ENCODE measurements around the gene NEDD8. TPM values are rescaled to one million over a fixed set of nuclear protein-coding genes. Genes with fewer than 3 reads are reported as not detected.

NEDD8 gene
- total and polyA plus RNA-seq, 4 donors: 32.3 to 136 (median 78.1) TPM

- Histone ChIP-seq H3K27ac (ENCODE audit: low read depth in 1 of 2, low read length in 2 of 2) (peak overlapping the region in 1 of 2 donors; percentile 96), H3K4me3 (ENCODE audit: low read depth in 1 of 3, low read length in 3 of 3) (no peak overlapping the region), H3K4me1 (ENCODE audit: control insufficient read depth in 4 of 4, insufficient read depth in 4 of 4, low read length in 3 of 4) (peaks cover 1 to 19% (median 5%) of the 10 kb centered on the region in 4 donors), H3K9ac (ENCODE audit: low read depth in 1 of 2, low read length in 2 of 2) (no peak overlapping the region), H3K36me3 (ENCODE audit: control insufficient read depth in 4 of 4, insufficient read depth in 3 of 4, low read depth in 1 of 4, low read length in 3 of 4) (peaks cover 0 to 16% (median 5%) of the 10 kb centered on the region in 4 donors), H3K27me3 (ENCODE audit: control insufficient read depth in 4 of 4, insufficient read depth in 4 of 4, low read length in 3 of 4) (no peaks in the 10 kb centered on the region), H3K9me3 (ENCODE audit: control insufficient read depth in 4 of 4, low read length in 3 of 4) (no peaks in the 10 kb centered on the region)
- 91% methylated on average over 2 of the region's 2 CpGs for WGBS
- TF ChIP-seq GABPA (IDR thresholded peaks at IDR 0.05 in 1 of 2, conservative IDR thresholded peaks at IDR 0.05 in 1 of 2): no peak
- TF ChIP-seq NR2F2 (IDR thresholded peaks at IDR 0.05): no peak
- TF ChIP-seq SP1 (IDR thresholded peaks at IDR 0.05): no peak
- TF ChIP-seq ZBTB33 (IDR thresholded peaks at IDR 0.05): no peak
- TF ChIP-seq TAF1 (conservative IDR thresholded peaks at IDR 0.05): no peak
- no peak for TF ChIP-seq CTCF (IDR thresholded peaks at IDR 0.05; ENCODE audit: low read depth, low read length, missing input control)
- no peak for TF ChIP-seq YY1 (IDR thresholded peaks at IDR 0.05)
- TF ChIP-seq ATF3 (IDR thresholded peaks at IDR 0.05): no peak
- TF ChIP-seq HNF4G (IDR thresholded peaks at IDR 0.05): no peak
- no peak for TF ChIP-seq RXRA (IDR thresholded peaks at IDR 0.05)
- no peak for TF ChIP-seq FOXA1 (IDR thresholded peaks at IDR 0.05)
- no peak for TF ChIP-seq FOXA2 (IDR thresholded peaks at IDR 0.05)
- TF ChIP-seq JUND (IDR thresholded peaks at IDR 0.05): no peak
- TF ChIP-seq MAX (IDR thresholded peaks at IDR 0.05): no peak
- no peak for DNase-seq (ENCODE audit: low spot score)
Measured at GRCh38 chr14:24272467-24272866, 40.3 kb upstream of the NEDD8 start.

GRCh38 chr14:24271834-24272263 is 39.7 kb upstream of the NEDD8 start:
- Histone ChIP-seq H3K4me3 (ENCODE audit: low read depth in 1 of 3, low read length in 3 of 3) (peak overlapping the region; percentile 59 to 87 (median 70)), H3K27ac (ENCODE audit: low read depth in 1 of 2, low read length in 2 of 2) (peak overlapping the region; percentile 92 to 96), H3K9ac (ENCODE audit: low read depth in 1 of 2, low read length in 2 of 2) (peak overlapping the region; percentile 48 to 80), H3K9me3 (ENCODE audit: control insufficient read depth in 4 of 4, low read length in 3 of 4) (no peaks in the 10 kb centered on the region), H3K36me3 (ENCODE audit: control insufficient read depth in 4 of 4, insufficient read depth in 3 of 4, low read depth in 1 of 4, low read length in 3 of 4) (peaks cover 0 to 22% (median 7%) of the 10 kb centered on the region in 4 donors), H3K4me1 (ENCODE audit: control insufficient read depth in 4 of 4, insufficient read depth in 4 of 4, low read length in 3 of 4) (peaks cover 1 to 19% (median 5%) of the 10 kb centered on the region in 4 donors), H3K27me3 (ENCODE audit: control insufficient read depth in 4 of 4, insufficient read depth in 4 of 4, low read length in 3 of 4) (no peaks in the 10 kb centered on the region)
- TF ChIP-seq YY1 (IDR thresholded peaks at IDR 0.05) (no peak), RXRA (IDR thresholded peaks at IDR 0.05) (no peak), EGR1 (IDR thresholded peaks at IDR 0.05; ENCODE audit: low read depth in 2 of 2) (no peak), MAX (IDR thresholded peaks at IDR 0.05) (no peak), FOXA2 (IDR thresholded peaks at IDR 0.05) (no peak), ZBTB33 (IDR thresholded peaks at IDR 0.05) (no peak), HNF4A (conservative IDR thresholded peaks at IDR 0.05) (no peak), FOXA1 (IDR thresholded peaks at IDR 0.05) (no peak), JUND (IDR thresholded peaks at IDR 0.05) (no peak), ATF3 (IDR thresholded peaks at IDR 0.05) (no peak), NR2F2 (IDR thresholded peaks at IDR 0.05) (no peak), SP1 (IDR thresholded peaks at IDR 0.05) (no peak), TAF1 (conservative IDR thresholded peaks at IDR 0.05) (no peak), RAD21 (IDR thresholded peaks at IDR 0.05) (no peak), GABPA (IDR thresholded peaks at IDR 0.05 in 1 of 2, conservative IDR thresholded peaks at IDR 0.05 in 1 of 2) (no peak), CTCF (IDR thresholded peaks at IDR 0.05; ENCODE audit: low read depth, low read length, missing input control) (no peak), REST (IDR thresholded peaks at IDR 0.05) (no peak)
- DNase-seq (ENCODE audit: low spot score): no peak
- 16% methylated on average over 3 of the region's 3 CpGs for WGBS
